ENCODE results near the gene TBC1D22A.

Gene TBC1D22A

DNA sequence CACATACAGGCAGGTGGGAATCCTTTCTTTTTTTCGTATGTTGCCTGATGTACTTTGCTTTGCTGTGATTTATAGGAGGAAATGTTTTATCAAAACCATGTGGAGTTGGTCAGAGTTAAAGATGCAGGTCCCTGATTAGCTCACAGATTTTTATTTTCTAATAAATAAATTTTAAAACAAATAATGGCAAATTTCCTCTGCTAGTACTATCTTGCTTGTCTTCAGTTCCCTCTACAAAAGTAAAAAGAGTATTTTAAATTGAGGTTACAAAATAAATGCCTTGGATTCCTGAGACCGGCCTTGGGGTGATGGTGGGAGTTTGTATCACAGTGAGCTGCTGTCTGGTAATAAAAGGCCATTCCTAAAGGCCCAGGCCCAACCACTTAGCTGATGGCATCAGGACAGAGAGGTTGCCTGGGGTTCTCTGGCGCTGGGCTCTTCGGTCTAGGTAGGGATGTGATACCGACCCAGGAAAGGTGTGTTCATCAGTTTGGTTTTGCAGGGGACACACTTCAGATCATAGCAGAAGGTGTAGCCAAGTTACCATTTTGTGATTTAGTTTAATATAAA, 129.0 kb downstream of the TBC1D22A start:
- DNase-seq = no peak

DNA sequence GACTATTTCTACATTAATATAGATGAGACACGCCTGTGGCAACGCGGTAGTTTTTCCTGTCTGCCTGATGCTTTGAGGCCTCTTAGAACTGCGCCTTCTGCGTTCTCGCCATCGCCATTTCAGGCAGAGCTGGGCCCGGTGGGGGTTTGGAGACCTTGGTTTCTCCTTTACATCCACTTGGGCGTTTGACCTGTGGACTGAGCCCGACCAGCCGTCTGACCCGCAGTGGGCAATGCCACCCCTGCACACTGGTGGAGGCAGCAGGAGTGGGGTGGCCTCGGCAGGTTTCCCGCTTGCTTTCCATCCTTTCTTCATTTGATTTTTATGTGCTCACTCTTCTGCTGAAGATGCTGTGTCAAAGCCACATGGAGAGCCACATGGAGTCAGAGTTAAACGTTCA, 130.4 kb downstream of the TBC1D22A start:
- no peak for DNase-seq

DNA sequence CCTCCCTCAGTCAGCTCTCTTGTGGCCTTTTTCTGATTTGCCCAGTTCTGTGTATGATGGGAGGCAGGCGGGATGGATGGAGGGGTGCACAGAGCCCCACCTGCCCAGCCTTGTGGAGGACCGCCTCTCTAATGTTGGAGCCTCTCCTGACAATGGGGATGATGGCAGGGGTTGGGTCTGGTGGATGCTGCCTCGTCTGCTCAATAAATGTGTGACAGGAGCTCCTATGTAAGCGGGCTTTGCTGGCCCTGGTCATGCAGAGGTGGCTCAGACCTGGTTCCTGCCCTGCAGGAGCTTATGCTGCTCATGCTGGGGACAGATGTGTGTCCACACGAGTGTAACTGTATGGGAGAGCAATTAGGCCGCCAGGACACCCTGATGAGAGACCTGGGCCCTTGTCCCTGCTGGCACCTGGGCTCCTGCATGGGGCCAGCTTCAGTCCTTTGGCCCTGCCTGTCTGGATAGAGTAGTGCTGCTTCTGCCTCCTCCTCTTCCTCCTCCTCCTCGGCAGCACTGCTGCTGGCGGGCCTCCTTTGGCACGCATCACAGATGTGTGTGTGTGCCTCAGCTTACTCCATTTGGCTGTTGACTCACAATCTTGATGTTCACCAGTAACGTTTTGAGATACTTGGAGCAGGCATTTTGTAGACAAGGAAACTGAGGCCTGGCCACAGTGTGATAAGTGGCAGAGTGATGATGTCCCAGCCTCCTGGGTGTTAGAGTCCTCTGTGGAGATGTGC, 131.0 kb downstream of the TBC1D22A start:
- DNase-seq = no peak

DNA sequence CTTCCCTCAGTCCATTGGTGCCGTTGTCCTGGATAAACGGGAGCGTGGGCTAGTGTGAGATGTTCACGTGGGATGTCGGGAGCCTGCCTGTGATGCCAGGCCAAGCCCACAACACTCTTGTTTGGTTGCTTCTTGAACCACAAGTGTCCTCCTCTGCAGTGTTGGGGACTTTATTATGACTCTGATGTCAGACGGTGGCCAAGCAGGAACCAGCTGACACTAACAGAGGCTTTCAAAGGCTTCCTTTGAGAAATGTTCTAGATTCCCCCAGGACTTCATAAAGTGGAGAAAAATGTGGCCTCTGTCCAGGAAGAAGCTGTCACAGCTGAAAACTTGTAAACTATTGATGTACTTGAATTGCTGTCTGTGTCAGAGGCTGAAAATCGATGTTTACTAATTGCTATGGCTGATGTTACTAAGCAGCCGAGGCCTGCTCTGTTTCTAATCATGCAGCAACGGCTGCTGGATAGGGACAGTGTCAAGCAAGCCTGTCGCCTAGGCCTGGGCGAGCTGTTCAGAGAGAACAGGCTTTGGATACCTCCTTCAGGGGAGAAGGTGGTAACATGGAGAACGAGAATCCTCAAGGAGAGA, 131.7 kb downstream of the TBC1D22A start:
- DNase-seq = no peak

DNA sequence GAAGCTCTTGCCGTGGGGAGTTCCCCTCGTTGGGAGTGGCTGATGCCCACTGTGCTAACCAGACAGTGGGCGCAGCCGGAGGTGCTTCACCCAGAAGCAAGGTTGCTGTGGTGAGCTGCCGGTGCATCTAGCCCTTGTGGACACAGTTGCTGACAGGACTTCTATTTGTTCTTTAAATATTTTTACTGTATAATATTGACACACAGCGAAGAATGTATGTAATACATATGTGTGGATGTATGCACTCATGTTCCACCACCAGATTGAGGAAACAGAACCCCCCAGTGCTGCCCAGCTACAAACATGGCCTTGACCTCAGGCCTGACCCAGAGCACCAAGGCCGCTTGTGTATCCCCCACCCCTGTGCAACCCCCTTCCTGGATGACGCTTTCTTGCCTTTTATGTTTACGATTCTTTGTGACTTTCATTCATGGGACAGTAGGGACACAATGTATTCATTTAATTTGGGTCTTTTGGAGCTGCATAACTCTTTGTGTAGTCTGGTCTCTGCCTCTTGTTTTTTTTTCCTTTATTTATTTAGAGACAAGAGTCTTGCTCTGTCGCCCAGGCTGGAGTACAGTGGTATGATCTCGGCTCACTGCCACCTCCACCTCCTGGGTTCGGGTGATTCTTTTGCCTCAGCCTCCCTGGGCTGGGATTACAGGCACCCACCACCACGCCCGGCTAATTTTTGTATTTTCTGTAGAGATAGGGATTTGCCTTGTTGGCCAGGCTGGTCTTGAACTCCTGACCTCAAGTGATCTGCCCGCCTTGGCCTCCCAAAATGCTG, 132.6 kb downstream of the TBC1D22A start:
- DNase-seq = no peak

DNA sequence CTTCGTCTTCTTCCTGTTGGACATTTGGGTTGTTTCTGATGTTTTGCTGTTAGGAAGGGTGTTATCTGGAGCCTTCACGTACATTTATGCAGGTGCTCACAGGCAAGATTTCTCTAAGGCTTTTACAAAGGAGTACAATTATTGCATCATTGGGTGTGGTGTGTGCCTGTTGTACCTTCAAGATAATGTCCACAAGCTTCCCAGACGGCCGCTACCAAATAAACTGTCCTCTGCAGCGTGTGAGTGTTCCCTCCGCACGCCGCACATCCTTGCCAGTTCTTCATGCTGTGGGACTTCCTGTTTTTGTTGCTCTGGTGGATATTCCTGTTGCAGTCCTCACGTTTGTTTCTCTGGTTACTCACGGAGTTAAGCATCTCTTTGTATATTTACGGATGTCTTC, 133.3 kb downstream of the TBC1D22A start:
- DNase-seq = no peak

DNA sequence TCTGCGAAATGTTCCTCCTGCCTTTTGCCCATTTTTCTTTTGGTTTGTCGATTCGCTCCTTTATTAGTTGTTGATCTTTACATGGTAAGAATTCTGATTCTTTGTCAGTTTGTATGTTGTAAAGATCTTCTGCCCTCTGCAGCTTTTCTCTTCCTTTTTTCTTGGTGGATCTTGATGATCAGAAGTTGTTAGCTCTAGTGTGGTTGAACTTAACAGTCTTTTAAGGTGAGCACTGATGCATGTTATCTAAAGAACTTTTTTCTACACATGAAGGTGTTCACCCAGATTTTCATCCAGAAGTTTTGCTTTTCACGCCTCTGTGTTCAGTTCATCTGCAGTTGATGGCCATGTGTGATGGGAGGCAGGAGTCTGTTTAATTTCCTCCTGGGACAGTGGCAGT, 133.7 kb downstream of the TBC1D22A start:
- no peak for DNase-seq

DNA sequence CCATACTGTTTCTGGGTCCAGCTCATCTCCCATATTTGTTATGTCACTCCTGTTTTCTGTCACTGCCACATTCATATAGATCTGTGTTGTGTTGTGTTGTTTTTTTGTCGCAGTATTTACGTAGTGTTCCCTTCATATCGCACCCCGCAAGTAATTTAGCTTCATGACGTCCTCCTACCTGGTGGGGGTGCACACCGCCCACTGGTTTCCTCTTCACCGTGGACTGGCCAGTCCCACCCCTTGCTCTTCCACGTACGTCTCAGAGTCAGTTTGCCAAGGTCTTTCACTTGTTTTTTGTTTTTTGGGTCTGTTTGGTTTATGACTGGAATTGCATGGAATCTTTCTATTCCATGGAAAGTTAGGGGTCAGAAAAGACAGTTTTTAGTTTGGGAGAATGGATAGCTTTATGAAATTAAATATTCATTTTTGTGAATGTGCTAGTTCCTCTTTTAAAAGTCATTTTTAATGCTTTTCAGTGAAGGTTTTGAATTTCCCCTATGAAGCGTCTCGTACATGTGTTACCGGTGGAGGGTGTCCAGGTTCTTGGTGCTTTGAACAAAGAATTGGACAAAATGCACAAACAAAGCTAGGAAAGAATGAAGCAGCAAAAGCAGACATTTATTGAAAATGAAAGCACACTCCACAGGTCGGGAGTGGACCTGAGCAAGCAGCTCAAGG, 134.3 kb downstream of the TBC1D22A start:
- DNase-seq = no peak

DNA sequence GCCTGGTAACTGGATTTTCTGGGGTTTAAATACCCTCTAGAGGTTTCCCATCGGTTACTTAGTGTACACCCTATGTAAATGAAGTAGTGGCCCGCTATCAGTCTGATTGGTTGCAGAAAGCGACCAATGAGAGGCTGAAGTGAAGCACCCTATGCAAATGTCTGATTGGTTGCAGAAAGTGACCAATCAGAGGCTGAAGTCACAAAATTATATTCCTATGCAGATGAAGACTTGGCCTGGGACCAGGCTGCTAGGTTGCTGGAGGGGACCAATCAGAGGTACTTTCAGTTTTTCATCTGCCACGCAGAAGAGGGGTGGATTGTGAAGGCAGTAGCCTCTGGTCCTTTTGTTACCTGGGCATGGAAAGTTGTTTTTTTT, 134.8 kb downstream of the TBC1D22A start:
- no peak for DNase-seq

DNA sequence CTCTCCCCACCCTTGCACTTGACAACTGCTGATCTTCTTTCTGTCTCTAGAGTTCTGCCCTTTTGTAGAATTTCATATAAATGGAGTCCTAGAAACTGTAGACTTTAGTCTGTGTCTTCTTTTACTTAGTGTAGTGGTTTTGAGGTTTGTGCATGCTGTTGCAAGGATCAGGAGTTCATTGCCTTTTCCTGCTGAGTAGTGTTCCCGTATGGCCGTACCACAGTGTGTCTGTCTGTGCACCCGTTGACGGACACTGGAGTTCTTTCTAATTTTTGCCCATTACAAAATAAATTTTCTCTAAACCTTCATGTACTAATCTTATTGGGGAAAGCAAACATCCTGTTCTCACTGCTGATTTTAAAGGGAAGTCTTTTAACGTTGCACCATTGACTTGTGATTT, 138.1 kb downstream of the TBC1D22A start:
- no peak for DNase-seq

DNA sequence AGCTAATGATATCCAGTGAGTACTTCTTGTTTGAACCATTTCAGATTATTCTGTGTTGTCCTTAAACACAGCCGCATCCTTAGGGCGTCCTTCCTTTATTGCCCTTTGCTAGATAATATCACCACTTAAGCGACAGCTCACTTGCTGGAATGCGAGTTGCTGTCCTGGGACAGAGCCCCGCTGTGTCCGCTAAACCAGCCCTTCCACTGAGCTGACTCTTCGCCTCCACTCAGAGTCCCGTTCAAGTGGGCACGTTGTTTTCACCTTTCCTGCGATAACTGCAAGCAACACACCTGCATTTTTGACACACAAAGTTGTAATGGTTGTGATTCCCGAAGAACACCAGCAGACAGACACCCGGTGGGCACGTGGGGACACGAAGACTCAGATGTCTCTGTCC, 140.0 kb downstream of the TBC1D22A start:
- DNase-seq = no peak

DNA sequence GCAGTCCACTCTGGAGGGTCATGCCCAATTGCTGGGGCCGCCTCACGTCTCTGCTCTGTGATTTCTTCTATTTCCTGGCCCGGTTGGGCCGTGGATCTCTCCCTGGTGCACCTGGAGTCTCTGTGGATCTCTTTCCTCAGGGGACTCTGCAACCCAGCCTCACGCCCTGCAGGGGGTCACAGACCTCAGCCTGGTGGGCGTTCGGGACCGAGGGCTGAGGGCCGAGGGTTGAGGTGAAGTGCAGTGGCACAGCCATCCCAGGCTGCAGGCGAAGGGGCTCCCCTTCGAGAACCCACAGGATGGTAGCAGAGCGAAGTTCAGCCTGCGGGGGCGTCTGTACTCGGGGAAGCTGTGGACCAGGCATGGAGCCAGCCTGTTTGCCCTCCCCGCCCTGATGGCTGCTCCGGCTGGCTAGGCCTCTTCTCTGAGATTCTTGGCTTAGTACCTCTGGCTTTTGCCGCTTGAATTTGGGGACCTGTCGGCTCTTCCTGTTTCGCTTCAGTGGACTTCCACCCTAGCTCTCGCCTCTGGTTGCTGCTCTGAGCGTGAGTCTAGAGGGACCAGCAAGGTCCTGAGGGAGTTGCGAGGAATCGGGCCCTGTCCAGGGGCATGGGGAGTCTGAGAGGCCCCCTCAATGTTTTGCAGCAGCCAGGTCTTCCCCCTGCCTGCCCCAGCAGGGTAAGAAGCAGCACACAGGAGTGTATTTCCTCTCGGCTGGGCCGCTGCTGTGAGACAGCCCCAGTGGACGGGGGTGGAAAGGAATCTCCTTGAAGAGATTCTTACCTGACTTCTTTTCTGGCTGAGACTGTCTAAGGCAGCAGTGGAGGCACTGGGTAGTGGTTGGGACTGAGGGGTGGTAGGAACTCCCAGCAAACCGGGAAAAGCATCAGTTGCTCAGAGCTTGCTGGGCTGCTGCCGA, 140.8 kb downstream of the TBC1D22A start:
- DNase-seq = no peak

DNA sequence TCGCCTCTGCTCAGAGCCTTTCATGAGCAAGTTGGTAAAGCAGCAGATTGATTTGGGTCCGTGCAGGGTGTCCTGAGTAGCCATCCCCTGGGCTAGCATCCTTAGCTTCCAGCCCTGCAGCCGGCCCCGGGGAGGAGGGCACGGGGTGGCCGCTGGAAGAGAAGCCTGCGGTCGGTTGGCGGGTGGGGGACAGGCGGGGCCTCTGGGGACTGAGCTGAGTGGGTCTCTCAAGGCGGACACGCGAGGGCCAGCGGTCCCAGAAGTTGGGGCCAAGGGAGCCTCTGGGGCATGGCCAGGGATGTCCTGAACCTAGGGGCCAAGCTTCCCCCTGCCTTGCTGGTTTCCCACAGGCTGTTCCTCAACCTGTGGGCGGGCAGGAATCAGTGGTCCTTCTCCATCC, 143.0 kb downstream of the TBC1D22A start:
- no peak for DNase-seq

DNA sequence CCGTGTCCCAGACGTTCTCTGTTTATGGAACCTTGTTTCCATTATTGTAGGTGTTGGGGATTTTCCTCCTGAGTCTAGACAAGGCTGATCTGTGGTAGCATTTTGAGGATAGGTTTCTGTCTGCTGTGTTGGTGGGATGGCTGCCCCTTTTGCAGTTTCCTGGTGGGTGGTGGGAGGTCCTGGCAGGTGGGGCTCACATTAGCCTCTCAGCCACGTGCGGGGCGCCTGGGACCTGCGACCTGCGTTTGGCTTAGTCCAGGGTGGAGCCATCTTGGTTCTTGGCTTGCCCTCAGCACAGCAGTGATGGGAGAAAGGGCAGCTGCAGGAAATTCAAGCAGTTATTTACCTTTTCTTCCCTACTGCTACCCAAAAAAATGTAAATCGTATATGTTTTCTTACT, 143.4 kb downstream of the TBC1D22A start:
- DNase-seq = no peak

DNA sequence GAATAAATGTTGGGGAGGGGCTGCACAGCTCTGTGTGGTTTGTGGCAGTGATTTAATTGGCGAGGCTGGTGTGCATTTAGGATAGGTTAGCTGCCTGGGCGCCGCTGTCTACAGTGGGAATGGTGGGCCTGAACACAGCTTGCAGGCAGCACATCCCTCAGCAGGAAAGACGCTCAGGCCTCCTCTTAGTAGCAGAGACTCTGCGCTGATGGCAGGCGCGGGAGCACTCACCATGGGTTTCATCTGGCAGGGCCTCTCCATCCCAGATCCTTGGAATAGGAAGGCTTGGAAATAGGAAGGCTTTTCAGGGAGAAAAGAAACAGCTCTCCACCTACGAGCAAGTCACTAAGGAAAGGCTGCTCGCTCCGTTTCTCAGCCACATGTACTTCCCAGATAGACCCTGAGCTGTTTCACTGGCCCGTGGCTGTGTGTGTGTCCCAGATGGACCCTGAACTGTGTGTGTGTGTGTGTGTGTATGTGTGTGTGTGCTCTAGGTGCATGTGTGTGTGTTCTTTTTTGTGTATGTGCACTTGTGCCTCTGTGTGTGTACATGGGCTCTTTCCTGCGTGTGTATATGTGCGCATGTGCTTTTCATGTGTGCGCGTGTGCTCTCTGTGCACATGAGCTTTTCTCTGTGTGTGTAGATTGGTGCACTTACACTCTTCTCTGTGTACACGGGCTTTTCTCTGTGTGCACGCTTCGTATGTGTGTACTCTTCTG, 144.0 kb downstream of the TBC1D22A start:
- DNase-seq = no peak

DNA sequence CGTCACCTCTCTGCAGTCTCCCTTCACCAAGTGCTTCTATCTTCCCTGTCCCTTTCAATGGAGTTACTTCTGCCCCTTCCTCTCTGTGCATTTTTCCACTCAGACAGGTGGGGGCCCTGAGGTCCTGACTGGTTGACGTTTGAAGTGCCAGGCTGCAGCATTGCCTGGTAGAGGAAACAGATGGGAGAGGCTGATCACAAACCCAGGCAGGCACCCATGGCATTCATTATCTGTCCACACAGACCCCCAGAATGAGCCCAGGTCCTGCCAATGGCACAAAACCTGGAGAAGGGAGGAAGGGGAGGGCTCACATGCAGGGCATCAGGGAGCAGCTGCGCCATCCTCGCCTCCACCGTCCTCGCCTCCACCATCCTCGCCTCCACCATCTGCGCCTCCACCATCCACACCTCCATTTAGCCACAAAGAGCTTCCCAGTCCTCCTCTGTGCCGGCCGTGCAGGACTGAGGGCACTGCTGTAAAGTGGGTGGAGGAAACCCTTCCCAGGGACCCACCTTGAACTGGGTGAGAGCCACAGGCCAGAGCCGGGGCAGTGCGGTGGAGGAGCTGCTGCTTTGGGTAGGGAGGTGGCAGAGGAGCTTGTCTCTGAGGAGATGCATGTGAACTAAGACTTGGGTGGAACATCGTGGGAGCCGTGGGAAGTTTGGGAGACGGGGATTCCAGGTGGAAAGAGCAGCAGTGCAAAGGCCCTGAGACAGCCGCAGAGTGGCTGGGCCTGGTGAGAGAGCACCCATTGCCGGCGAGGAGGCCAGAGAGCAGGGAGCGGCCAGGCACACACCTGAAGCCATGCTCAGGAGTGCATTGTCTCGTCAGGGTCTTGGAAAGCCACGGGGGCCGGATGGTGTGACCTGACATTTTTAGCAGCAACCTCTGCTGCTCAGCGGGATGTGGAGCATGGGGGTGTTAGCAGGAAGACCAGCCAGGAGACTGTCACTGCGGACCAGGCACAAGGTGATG, 145.1 kb downstream of the TBC1D22A start:
- DNase-seq = no peak

DNA sequence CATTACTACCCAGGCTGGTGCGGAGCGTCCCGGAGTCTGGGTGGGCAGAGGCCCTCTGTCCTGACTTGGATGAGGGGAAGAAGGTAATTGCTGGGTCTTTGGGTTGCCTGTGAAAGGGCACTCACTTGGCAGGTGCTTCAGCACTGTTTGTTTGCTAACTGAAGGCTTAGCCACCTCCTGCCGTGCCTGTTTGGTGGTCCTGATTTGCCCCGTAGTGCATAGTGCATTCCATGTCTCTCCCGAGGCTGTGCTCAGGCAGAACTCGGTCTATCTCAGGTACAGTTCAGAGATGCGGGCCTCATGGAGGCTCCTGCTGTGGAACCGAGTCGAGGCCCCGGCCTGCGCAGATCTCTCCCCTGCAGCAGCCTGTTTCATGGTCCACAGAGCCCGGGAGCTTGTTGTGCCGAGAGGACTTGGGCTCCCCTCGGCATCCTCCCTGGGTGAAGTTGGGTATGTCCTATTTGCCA, 146.2 kb downstream of the TBC1D22A start:
- no peak for DNase-seq

DNA sequence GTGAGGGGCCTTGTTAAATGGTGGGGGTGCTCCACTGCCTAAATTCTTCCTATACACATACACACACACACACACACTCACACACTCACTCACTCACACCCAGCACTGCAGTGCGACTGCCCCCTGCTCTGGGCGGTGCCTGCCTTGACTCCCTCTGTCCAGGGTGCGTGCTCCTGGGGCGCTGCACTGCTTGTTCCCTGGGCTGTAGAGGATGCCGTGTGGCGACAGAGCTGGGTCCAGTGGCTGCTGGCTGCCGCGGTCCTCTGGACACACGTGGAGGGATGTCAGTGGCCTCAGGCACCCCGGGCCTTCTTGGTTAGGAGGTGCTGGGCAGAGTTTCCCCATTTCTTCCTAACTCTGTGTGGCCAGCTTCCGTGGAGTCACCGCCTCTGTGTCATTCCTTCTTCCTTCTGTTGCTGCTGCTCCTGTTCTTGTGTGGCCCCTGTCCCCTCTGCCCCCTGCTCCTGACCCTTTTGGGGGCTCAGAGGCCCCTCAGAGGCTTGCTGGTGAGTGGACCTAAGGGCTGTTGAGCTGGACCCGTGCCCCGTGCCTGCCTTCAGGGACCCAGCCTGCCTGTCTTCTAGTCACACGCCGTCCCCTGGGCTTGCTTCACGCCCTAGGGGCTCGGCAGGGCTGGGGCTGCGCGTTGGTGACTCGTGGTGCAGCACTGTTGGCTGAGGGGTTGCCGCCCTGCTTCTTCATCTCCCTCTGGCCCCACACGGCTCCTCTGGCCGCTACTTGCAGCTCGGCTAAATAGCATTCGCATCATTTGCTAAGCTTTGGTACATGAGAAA, 147.0 kb downstream of the TBC1D22A start:
- DNase-seq = no peak

DNA sequence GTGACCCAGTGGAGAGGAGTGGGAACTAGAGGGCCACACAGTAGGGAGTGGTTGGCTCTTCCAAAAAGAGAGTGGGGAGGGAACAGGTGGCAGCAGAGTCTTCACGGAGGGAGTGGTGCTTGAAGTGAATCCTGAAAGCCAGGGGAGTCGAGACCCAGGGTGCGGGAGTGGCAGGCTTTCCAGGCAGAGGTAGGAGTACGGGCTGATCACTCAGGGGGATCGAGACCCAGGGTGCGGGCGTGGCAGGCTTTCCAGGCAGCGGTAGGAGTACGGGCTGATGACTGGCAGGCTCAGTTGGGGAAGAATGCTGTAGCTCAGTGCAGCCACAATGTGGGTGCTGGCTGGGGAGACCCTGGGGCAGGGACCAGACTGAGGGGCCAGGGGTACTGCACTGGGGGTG, 148.2 kb downstream of the TBC1D22A start:
- no peak for DNase-seq
